GM18505 (cell line): Measurements from ENCODE around the gene SLC5A9.

ENCODE experiments used
- ATAC-seq: cut with Tn5 transposase; IDR thresholded peaks from one replicate; pipeline ENCODE4 v1.9.1; 2021; ENCODE audit not compliant: unreplicated experiment
- POLR2A ChIP-seq: IDR thresholded peaks from 4 replicates; pipeline ENCODE4 v1.6.1; 2011; ENCODE audit warnings: borderline replicate concordance; ENCODE audit not compliant: insufficient read depth, insufficient read length; ENCODE audit errors: extremely low read depth

The SLC5A9 gene

GRCh38 chr1:48233666-48234485, 11.4 kb downstream of the SLC5A9 start:
- no peak for TF ChIP-seq POLR2A

GRCh38 chr1:48235652-48236051, 13.1 kb downstream of the SLC5A9 start:
- no peak for ATAC-seq
- no peak for TF ChIP-seq POLR2A

More at GRCh38 chr1:48233666-48234485, 11.4 kb downstream of the SLC5A9 start:
- ATAC-seq, result no peak

GRCh38 chr1:48236716-48237470, 14.4 kb downstream of the SLC5A9 start:
- TF ChIP-seq POLR2A, result no peak
- ATAC-seq, result no peak

- ATAC-seq, result no peak
- TF ChIP-seq POLR2A, result no peak
These were observed 19.7 kb downstream of the SLC5A9 start for GRCh38 chr1:48242141-48242736.

GRCh38 chr1:48245106-48245505, 22.6 kb downstream of the SLC5A9 start:
- TF ChIP-seq POLR2A, result no peak
- ATAC-seq, result no peak

- no peak for ATAC-seq
- TF ChIP-seq POLR2A, result no peak
These were observed 24.2 kb downstream of the SLC5A9 start for GRCh38 chr1:48246727-48247126.

- TF ChIP-seq POLR2A, result no peak
- no peak for ATAC-seq
These were observed 25.8 kb downstream of the SLC5A9 start for GRCh38 chr1:48248356-48248755.

- ATAC-seq, result no peak
- no peak for TF ChIP-seq POLR2A
These were observed 27.4 kb downstream of the SLC5A9 start for GRCh38 chr1:48249868-48250267.

GRCh38 chr1:48250572-48250971, 28.1 kb downstream of the SLC5A9 start:
- no peak for ATAC-seq
- TF ChIP-seq POLR2A, result no peak

GRCh38 chr1:48251323-48251722, 28.8 kb downstream of the SLC5A9 start:
- TF ChIP-seq POLR2A, result no peak
- ATAC-seq, result no peak

GRCh38 chr1:48251821-48252220, 29.3 kb downstream of the SLC5A9 start:
- no peak for ATAC-seq
- no peak for TF ChIP-seq POLR2A

GRCh38 chr1:48254254-48254653, 31.7 kb downstream of the SLC5A9 start:
- ATAC-seq, result no peak
- no peak for TF ChIP-seq POLR2A

- ATAC-seq, result no peak
- no peak for TF ChIP-seq POLR2A
These were observed 35.6 kb downstream of the SLC5A9 start for GRCh38 chr1:48258106-48258505.
